Neural progenitor cell (in vitro differentiated cells): Measurements from ENCODE around the gene PDE9A. TPM values are rescaled to one million over a fixed set of nuclear protein-coding genes. Genes with fewer than 3 reads are reported as not detected.

Source experiments
- DNase-seq: peaks from one replicate; pipeline ENCODE4 v3.0.0-alpha.2; 2016; ENCODE audit warnings: low spot score
- H2AFZ ChIP-seq: fragments of 200-600 bp; sonication (generic); replicated peaks from 2 replicates; pipeline ENCODE4 v1.6.1; 2016; ENCODE audit warnings: antibody characterized with exemption
- H3F3A ChIP-seq: fragments of 200-600 bp; sonication (generic); 2 replicates; pipeline ENCODE4 v1.6.1; 2016; ENCODE audit warnings: antibody characterized with exemption, low read depth
- H3K27ac ChIP-seq: fragments of 200-600 bp; sonication (generic); 2 replicates; pipeline ENCODE4 v1.5.1; 2016; ENCODE audit warnings: mild to moderate bottlenecking
- H3K27me3 ChIP-seq: fragments of 200-600 bp; sonication (generic); 2 replicates; pipeline ENCODE4 v1.6.1; 2016; ENCODE audit warnings: mild to moderate bottlenecking, moderate library complexity
- H3K36me3 ChIP-seq: fragments of 200-600 bp; sonication (generic); 2 replicates; pipeline ENCODE4 v1.5.1; 2016
- H3K4me1 ChIP-seq: fragments of 200-600 bp; sonication (generic); 2 replicates; pipeline ENCODE4 v1.6.1; 2016; ENCODE audit warnings: mixed run types
- H3K4me2 ChIP-seq: fragments of 200-600 bp; sonication (generic); 2 replicates; pipeline ENCODE4 v1.6.1; 2016
- H3K4me3 ChIP-seq: fragments of 200-600 bp; sonication (generic); 2 replicates; pipeline ENCODE4 v1.5.1; 2016
- H3K79me2 ChIP-seq: fragments of 200-600 bp; sonication (generic); 2 replicates; pipeline ENCODE4 v1.6.1; 2016; ENCODE audit warnings: low read depth
- H3K9ac ChIP-seq: fragments of 200-600 bp; sonication (generic); 2 replicates; pipeline ENCODE4 v1.6.1; 2016
- H3K9me3 ChIP-seq: fragments of 200-600 bp; sonication (generic); 2 replicates; pipeline ENCODE4 v1.5.1; 2016; ENCODE audit warnings: low read depth
- H4K20me1 ChIP-seq: fragments of 200-600 bp; sonication (generic); 2 replicates; pipeline ENCODE4 v1.6.1; 2016; ENCODE audit warnings: low read depth
- H3K27ac Mint-ChIP-seq: 3 replicates; pipeline ENCODE4 v1.8.0; 2021; ENCODE audit warnings: mixed read lengths
- H3K27me3 Mint-ChIP-seq: 2 replicates; pipeline ENCODE4 v1.8.0; 2022; ENCODE audit warnings: low read depth, mild to moderate bottlenecking, inconsistent platforms, moderate library complexity, mixed read lengths; ENCODE audit not compliant: insufficient read depth
- H3K36me3 Mint-ChIP-seq: 3 replicates; pipeline ENCODE4 v1.8.0; 2021; ENCODE audit warnings: mixed read lengths
- H3K4me1 Mint-ChIP-seq: 3 replicates; pipeline ENCODE4 v1.8.0; 2021; ENCODE audit warnings: mixed read lengths
- H3K4me3 Mint-ChIP-seq: 3 replicates; pipeline ENCODE4 v1.8.0; 2021; ENCODE audit warnings: mild to moderate bottlenecking, moderate library complexity, mixed read lengths
- H3K9me3 Mint-ChIP-seq: 3 replicates; pipeline ENCODE4 v1.8.0; 2020; ENCODE audit warnings: mixed read lengths
- CTCF ChIP-seq: fragments of 200-600 bp; sonication (generic); IDR thresholded peaks from 2 replicates; pipeline ENCODE4 v1.5.1; 2017; ENCODE audit warnings: antibody characterized with exemption, mild to moderate bottlenecking
- EZH2 ChIP-seq: fragments of 200-600 bp; sonication (generic); IDR thresholded peaks from 2 replicates; pipeline ENCODE4 v1.6.1; 2017; ENCODE audit warnings: antibody characterized with exemption, mild to moderate bottlenecking, moderate library complexity
- EZH2phosphoT487 ChIP-seq: fragments of 200-600 bp; sonication (generic); IDR thresholded peaks from 2 replicates; pipeline ENCODE4 v1.6.1; 2017; ENCODE audit warnings: antibody characterized with exemption
- total RNA-seq: library from RNA; depleted of rRNA; stranded (reverse); fragments of >200 nt; gene quantifications from 2 replicates; pipeline ENCODE4 v1.2.3, GENCODE V29; 2015; ENCODE audit warnings: low replicate concordance

Gene PDE9A
- total RNA-seq, 1 donor from 2014 or later = 41.0 TPM

- no peak for DNase-seq
- no peaks in the 10 kb centered on the region for H3K4me1 ChIP-seq
- no peak overlapping the region for H3K27ac ChIP-seq
- no peak overlapping the region for H3K9ac ChIP-seq
- Mint-ChIP-seq H3K4me3 (no peak overlapping the region), H3K9me3 (no peaks in the 10 kb centered on the region), H3K27me3 (peaks cover 3% of the 10 kb centered on the region), H3K36me3 (no peaks in the 10 kb centered on the region), H3K4me1 (peaks cover 2% of the 10 kb centered on the region), H3K27ac (no peak overlapping the region)
- H4K20me1 ChIP-seq = no peaks in the 10 kb centered on the region
- no peaks in the 10 kb centered on the region for H3F3A ChIP-seq
- no peak overlapping the region for H3K4me3 ChIP-seq
- H3K4me2 ChIP-seq = no peak overlapping the region
- peaks cover 4% of the 10 kb centered on the region for H3K27me3 ChIP-seq
- H3K9me3 ChIP-seq = no peaks in the 10 kb centered on the region
- H3K79me2 ChIP-seq = no peaks in the 10 kb centered on the region
- H2AFZ ChIP-seq = no peak overlapping the region
- no peaks in the 10 kb centered on the region for H3K36me3 ChIP-seq
- TF ChIP-seq CTCF = no peak
- no peak for TF ChIP-seq EZH2phosphoT487
- TF ChIP-seq EZH2 = no peak
Measured at GRCh38 chr21:42631142-42631541, 22.3 kb upstream of the PDE9A start.

- no peak for DNase-seq
- peaks cover 4% of the 10 kb centered on the region for H3K4me1 Mint-ChIP-seq
- no peak overlapping the region for H3K27ac ChIP-seq
- no peaks in the 10 kb centered on the region for H4K20me1 ChIP-seq
- peaks cover 3% of the 10 kb centered on the region for H3K27me3 Mint-ChIP-seq
- no peaks in the 10 kb centered on the region for H3K36me3 ChIP-seq
- H3K9ac ChIP-seq = no peak overlapping the region
- no peak overlapping the region for H2AFZ ChIP-seq
- TF ChIP-seq EZH2 (no peak), CTCF (no peak), EZH2phosphoT487 (no peak)
- no peak overlapping the region for H3K27ac Mint-ChIP-seq
- H3K36me3 Mint-ChIP-seq = peaks cover 2% of the 10 kb centered on the region
- peaks cover 4% of the 10 kb centered on the region for H3K27me3 ChIP-seq
- H3K9me3 ChIP-seq = no peaks in the 10 kb centered on the region
- H3K4me3 Mint-ChIP-seq = no peak overlapping the region
- H3K4me3 ChIP-seq = no peak overlapping the region
- H3F3A ChIP-seq = no peaks in the 10 kb centered on the region
- H3K4me1 ChIP-seq = peaks cover under 1% of the 10 kb centered on the region
- no peak overlapping the region for H3K4me2 ChIP-seq
- no peaks in the 10 kb centered on the region for H3K9me3 Mint-ChIP-seq
- no peaks in the 10 kb centered on the region for H3K79me2 ChIP-seq
Measured at GRCh38 chr21:42632336-42632751, 21.1 kb upstream of the PDE9A start.

GRCh38 chr21:42632771-42633690 is 20.4 kb upstream of the PDE9A start:
- peaks cover 4% of the 10 kb centered on the region for H3K27me3 ChIP-seq
- H3K9ac ChIP-seq = no peak overlapping the region
- Mint-ChIP-seq H3K27me3 (peaks cover 3% of the 10 kb centered on the region), H3K4me1 (peaks cover 6% of the 10 kb centered on the region), H3K9me3 (no peaks in the 10 kb centered on the region), H3K36me3 (peaks cover 2% of the 10 kb centered on the region), H3K27ac (no peak overlapping the region), H3K4me3 (no peak overlapping the region)
- H3K79me2 ChIP-seq = no peaks in the 10 kb centered on the region
- H3K4me1 ChIP-seq = peaks cover 7% of the 10 kb centered on the region
- no peak for TF ChIP-seq EZH2phosphoT487
- TF ChIP-seq EZH2 = no peak
- TF ChIP-seq CTCF = no peak
- H3K27ac ChIP-seq = no peak overlapping the region
- DNase-seq = no peak
- H3K4me3 ChIP-seq = no peak overlapping the region
- H3K4me2 ChIP-seq = no peak overlapping the region
- no peaks in the 10 kb centered on the region for H4K20me1 ChIP-seq
- no peak overlapping the region for H2AFZ ChIP-seq
- no peaks in the 10 kb centered on the region for H3F3A ChIP-seq
- H3K36me3 ChIP-seq = no peaks in the 10 kb centered on the region
- no peaks in the 10 kb centered on the region for H3K9me3 ChIP-seq
